HG02642 (cell line): ENCODE data around the gene NEGR1.

Source experiments
- ATAC-seq: cut with Tn5 transposase; IDR thresholded peaks from one replicate; pipeline ENCODE4 v1.9.1; 2021; ENCODE audit warnings: mild to moderate bottlenecking; ENCODE audit not compliant: unreplicated experiment, poor library complexity

NEGR1 gene

DNA sequence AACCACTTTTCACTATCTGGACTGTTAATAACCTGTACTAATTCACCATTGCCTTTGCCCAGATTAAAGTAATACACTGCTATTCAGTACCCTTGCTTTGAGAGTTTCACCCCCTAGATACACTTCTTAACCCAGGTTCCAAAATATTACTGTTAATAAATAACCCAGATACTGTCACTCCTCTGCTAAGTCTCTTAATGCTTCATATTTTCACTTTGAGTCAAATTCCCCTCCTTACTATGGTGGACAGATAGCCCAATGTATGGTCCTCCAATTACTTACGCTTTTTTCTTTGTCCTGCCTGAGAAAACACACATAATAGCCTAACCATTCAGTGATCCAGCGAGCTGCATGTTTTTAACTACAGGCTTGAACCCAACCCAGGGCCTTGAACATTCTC is 152.5 kb downstream of the NEGR1 start:
- no peak for ATAC-seq

DNA sequence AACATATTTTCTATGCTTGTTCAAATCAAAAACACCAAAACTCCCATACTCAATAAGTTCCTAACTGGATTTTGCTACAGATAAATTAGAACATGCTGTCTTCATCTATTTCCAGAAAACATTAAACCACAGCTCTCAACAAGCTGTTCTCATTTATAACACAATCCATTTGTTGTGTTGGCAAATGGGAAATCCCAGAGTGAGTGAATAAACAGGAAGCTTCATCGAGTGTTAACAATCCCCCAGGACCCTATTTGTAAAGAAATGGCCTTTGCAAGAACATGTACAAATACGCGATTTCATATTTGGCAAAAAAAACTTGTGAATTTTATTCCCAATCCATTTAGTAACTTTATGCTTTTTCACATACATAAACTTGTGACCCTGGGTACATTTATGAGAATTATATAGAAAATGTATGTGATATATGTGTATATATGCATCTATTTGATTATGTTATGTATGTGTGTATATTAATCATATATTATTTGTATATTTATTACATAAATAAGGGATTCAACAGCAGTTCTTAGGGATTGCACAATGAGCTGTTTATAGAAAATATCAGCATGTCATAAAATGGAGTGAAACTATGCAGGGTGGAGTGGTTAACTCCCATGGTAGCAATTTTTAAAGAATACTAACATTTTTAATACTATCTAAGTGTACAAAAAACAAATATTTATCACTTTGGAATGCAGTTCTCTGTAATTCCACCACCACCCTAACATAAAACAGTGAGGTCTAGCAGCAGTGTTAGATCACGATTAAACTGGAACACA is 160.0 kb downstream of the NEGR1 start:
- no peak for ATAC-seq

DNA sequence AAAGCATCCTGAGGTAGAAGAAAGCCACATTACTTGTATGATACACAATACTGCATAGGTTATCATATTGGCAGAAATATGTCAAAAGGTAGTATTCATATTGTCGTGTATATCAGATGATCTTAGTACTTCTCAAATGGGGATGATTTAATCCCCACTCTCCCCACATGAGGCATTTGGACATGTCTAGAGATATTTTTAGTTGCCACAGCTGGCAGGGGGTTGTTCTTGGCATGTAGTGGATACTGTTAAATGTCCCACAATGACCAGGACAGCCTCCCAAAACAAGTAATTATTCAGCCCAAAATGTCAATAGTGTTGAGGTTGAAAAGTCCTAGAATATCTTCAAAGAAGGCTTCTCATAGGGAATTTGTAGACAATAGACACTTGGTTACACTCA is 162.8 kb downstream of the NEGR1 start:
- ATAC-seq, result no peak

DNA sequence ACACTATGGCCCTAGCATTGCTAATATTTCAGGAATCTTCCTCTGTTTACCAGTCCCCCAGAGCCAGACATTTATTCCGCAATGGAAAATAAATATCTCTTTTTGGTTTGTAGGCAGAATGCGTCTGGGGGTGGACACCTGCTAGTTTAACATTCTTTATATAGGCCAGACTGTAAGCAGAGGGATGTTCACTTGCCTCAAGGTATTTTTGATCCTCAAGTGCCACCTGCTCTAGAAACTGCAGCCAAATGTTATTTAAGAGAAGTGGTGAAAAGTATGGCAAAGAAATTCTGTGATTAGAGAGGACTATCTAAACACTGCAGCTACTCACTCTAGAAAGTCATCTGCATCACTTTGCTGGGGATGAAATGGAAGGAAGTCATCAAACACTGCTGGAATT is 164.7 kb downstream of the NEGR1 start:
- ATAC-seq, result no peak

DNA sequence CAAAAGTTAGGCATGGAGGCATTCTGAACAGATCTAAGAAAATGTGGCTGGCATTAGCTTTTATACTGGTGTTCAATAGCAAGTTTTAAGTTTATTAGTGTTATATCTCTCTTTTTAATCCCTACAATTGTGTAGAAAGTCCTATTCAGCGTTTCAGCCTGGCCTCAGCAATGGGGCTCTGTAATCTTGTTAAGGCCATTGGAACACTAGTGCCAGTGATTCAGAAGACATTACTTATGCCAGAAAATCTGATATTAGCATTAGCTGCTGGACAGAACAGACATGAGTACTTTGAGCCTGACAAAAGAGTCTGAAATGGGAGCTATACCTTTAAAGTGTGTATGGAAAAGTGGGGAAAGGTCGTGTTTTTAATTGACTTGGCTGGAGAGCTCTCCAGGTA is 167.0 kb downstream of the NEGR1 start:
- no peak for ATAC-seq

DNA sequence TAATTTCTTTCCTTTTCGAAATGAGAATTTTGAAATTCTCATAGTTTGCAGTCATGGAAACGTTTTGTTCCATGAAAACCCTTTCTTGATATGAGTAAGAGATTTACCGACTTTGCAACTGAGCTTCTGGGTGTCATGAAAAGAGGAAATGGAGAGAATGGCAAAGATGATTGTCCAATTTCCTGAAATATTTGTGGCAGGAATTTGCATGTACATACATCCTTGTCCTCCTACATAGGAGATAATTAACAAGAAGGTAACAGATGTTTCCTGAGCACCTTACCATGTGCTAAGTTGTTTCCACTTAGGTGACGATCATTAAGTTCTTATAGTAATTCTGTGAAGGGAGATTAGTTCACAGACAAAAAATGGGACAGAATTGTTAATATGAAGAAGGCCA is 170.7 kb downstream of the NEGR1 start:
- no peak for ATAC-seq

DNA sequence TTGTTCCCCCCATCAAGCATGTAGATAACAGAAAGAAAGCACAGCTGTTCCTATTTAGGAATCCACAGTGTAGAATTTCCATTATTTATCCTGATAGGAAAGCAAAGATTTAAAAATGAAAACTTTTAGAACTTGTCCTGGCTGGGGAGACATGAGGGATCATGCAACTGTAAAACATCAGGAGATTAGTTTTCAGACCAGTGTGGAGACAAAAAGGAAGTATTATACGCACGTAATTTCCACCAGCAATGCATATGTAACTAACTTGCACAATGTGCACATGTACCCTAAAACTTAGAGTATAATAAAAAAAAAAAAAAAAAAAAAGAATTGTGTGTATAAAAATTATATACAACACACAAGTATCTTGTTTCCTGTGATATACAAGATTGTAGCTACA is 172.4 kb downstream of the NEGR1 start:
- no peak for ATAC-seq

DNA sequence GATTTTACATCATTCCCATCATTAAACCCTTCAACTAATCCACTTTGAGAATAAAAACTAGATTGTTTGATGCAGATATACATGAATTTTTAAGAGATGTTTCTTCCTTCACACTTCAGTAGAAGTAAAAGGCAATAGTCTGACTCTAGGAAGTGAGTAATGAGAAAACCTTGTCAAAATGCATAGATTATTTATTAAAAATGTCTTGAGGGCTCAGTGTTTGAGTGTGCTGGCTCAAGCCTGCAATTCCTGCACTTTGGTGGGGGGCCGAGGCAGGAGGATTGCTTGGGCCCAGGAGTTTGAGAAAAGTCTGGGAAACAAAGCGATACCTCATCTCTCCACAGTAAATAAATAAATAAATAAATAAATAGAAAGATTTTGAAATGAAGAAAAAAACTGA is 177.1 kb downstream of the NEGR1 start:
- no peak for ATAC-seq

DNA sequence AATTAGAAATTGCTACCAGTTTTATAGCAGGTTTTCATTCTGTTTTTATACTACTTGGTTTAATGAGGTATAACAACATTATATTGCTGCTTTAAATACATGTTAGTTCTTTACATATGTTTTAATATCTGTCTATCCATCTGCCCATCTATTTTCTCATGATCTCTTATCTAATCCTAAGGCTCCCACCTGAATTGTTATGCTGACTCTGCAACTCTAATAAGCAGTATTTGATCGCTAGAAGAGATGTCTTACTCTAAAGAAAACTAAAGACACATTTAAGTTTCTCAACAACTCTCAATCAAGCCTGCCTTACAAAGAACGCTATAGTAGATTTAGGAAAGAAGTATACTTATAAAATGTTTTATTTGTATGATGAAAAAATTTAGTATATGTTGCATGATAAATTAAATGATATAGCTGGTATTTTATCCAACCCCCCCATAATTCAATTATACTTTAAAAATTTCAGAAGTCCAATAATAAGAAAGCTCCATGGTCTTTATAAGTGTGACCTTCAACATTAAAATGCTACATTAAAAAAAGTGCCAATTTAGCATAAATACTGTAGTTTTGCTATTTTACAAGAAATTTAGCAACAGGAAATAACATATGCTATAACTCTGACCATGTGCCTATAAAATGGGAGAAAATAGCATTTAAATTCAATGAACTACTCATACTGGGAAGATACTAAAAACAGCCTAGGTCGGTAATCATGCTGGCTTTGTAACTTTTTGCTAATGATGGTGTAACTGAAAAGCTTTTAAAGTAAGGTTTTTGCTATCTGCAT is 180.3 kb downstream of the NEGR1 start:
- no peak for ATAC-seq

DNA sequence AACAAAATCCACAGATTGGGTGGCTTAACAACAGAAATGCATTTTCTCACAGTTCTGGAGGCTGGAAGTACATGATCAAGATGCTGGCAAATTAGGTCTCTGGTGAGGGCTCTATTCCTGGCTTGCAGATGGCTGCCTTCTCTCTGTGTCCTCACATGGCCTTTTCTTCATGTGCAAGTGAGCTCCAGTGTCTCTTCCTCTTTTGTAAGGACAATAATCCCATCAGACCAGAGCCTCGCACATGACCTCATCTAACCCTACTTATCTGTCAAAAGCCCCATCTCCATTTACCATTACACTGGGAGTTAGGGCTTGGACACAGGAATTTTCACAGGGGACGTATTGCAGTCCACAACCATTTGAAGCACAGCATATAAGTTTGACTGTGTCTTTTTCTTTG is 181.6 kb downstream of the NEGR1 start:
- no peak for ATAC-seq

DNA sequence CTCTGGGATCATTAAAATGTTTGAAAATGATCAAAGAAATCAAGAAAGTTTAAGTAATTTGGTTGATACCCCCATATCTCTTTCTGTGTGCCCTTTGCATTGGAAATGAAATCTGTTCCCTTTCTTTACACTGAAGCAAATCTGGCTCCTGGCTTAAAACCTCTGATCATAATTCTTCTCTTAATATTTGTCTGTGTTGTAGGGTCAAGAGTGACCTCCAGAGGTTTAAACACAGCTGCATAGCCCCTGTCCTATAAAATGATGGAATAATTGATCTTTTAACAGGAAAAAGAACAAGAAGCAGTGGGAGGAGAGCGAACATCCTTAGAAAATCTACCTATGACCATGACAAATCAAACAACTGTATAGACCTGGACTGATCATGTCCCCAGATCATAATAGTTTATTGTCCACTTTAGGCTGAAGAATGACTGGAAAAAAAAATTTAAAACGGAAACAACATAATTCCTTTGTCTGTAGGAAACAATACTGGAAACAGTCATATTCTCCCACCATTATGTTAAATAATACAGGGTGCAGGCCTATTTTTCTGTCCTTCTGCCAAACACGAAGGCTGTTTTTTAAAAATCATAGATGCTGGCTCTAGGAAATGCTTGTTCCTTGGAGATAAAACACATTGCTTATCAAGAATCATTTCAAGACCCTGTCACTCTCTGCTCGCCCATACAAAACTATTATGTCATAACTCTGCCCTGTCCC is 184.3 kb downstream of the NEGR1 start:
- no peak for ATAC-seq

DNA sequence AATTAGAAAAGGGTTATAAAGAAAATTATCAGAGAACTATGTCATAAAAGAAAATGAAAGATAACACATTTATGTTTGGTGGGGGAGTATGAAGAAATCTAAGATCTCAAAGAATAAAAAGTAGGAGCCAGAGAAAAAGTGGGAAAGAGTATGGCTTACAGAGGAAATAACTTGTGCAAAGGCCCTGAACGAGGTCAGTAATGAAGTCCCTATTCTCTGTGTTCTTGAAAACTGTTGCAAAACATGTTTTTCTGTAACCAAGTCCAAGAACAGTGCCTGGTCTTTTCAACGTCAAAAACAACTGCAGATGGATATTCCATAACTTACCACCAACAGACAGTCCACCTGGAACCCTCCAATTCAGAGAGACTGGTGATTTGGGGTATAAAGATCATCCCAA is 188.1 kb downstream of the NEGR1 start:
- ATAC-seq, result no peak

DNA sequence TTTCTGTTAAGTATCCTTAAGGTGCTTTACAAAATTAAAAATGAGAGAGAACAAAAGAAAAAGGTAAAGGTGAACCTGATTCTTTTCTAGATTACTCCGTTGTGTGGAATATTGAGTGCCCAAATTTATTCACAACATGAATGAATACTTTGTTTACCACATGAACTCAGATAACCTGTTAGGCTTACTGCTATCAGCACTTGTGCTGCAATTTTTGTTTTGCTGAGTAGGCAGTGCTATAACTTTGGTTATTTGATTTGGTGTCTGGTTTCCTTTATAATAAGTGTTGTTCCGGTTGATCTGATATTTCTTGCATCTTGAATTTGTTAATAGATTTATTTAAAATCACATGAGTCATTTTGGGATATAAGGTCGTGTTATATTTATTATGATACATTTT is 195.9 kb downstream of the NEGR1 start:
- ATAC-seq, result no peak

DNA sequence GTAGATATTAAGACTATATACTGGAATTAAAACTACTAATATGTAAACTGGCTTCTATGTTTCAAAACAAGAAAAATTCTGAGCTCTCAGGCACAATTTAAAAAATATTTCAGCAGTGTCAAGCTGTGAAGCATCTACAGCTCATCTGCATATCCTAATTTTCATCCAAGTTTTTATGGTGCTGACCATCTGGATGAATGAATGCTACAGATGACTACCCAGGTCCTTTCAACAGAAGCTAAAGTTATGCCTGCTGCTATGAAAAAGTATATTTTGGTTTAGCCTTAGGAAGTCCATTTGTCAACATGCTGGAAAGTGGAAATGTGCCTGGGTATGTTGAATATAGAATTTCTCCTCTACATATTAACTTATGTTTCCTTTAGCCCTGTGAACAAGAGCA is 206.9 kb downstream of the NEGR1 start:
- ATAC-seq, result no peak

DNA sequence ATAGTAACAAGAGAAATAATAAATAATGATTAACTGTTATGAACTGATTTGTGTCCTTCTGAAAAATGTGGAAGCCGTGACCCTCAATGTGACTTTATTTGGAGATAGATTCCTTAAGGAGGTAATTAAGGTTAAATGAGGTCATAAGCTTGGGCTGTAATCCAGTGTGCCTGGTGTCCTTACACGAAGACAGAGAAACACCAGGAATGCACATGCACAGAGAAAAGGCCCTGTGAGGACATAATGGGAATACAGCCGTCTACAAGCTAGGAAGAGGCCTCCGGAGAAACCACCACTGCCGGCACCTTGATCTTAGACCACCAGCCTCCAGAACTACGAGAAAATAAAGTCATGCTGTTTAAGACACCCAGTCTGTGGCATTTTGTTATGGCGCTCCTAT is 215.9 kb downstream of the NEGR1 start:
- no peak for ATAC-seq

DNA sequence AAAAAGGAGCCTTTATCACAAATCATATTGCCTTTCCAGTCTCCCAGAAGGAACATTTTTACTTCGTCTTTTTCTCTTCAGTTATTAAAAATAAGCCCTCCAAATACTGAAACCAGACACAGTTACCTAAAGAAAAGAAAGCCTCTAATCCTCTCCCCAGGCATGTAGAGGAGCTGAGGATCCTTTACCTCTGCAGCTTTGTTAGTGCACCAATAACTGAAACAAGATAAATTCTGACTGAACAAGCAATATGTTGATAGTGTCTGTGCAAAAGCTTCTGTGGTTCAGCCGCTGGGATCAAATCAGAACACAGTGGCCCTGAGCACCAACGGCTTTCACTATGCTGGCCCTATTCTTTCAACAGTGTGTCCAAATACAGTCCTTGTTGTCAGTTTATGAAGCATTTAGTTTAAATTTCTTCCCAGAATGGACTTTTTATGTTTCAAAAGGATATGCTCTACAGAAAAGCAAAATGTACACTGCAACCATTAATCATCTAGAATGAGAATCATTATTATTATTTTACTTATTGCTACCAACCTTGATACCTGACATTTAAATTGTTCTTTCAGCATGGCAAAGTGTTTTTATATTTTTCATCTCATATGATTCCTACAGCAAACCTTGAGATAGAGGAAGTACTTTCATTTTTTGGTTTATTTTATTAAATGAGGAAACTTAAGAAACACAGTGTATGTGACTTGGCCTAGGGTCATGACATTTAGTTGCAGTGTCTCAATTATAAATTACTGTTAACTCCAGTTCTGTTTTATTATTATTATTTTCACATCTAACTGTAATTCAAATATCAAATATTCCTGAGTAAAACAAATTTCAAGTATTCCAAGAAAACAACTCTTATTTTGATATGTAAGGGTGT is 217.9 kb downstream of the NEGR1 start:
- no peak for ATAC-seq

DNA sequence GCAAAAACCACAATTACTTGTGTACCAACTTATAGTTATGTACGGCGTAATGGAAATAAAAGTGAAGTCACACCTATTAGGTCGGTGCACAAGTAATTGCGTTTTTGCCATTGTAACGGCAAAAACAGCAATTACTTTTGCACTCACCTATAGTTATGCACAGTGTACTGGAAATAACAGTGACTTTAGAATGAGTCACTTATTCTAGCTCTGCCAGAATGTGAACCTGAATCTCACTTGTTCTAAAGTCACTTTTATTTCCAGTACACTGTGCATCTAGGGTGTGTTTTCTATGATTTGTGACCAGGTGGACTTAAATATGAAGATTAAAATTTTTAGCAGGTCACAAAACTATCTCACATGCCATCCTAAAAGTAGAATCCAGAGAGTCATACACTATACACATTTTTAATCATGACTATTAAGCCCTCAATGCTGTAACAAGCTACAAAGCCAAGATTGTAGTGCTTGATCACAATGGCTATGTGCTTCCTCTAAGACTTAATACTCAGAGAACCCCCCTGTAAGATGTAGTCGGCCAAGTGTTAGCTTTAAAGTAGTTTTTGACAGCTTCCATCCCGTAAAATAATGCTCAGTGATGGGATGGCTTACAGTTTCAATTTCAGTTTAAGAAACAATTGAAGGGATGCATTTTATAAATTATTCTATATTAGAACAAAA is 218.8 kb downstream of the NEGR1 start:
- ATAC-seq, result no peak

DNA sequence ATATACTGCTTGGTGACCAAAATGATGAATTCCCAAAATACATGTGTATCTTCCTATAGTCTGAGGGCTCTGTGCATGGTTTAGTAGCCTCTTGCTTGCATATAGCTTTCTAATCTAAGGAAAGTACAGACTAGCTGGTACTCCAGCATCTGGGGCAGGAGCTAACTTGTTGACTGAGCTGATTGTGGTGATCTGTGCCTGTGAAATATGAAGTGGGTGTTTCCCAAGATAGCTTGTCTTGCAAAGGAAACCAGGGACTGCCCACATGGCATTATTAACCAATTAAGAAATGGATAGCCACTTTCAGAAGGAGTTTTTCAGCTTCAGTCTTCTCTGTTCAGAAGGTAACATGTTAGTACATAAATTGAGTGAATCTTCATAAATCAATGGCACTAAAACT is 219.8 kb downstream of the NEGR1 start:
- ATAC-seq, result no peak

DNA sequence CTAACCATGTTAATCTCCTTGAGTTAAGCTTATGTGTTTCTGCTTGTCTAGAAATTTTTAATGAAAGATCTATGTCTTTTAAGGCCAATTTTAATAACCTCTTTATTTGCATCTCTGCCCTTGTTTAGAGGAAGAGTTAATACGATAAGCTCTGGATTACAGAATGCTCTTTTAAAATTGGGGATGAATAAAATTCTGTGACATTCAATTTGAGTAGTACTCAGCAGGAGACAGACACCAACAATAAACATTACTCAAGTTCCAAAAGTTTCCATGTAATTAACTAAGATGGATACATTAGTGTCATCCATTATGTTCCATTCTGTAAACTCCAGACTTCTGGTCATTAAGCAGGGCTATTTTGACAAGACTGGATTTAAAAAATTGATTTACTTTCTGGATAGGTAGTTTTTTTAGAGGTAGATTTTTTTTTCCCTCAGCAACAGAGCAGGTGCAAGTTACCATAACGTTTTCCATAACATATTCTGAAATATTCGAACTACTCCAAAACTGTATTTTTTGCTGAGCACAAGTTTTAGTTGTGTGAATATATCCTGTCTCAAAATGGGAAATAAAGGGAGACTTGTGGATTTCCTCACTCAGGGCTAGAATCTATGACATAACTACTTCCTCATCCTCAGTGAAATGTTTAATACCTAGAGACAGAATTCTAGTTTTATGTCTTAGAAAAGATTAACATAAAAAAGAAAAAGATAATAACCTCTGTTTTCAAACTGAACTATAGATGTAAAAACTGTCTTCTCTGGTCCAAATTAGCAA is 221.7 kb downstream of the NEGR1 start:
- no peak for ATAC-seq
